ENCODE measurements around the gene SLC36A1.
"Not testable (repeated sequence)": the region's sequence is repeated elsewhere in the genome, so short reads cannot be mapped to it uniquely, and the experiment has no call there.

Gene SLC36A1

GRCh38 chr5:151447174-151448037 lies at the start of gene SLC36A1:
Gene SLC36A1 (plus strand): TSS chr5:151447603. CDS start chr5:151458793, 11,190 bp downstream.
- peak; percentile 94 for DNase-seq

- DNase-seq, result peak; percentile 77
Observed at GRCh38 chr5:151405334-151406160, 41.9 kb upstream of the SLC36A1 start.

DNA sequence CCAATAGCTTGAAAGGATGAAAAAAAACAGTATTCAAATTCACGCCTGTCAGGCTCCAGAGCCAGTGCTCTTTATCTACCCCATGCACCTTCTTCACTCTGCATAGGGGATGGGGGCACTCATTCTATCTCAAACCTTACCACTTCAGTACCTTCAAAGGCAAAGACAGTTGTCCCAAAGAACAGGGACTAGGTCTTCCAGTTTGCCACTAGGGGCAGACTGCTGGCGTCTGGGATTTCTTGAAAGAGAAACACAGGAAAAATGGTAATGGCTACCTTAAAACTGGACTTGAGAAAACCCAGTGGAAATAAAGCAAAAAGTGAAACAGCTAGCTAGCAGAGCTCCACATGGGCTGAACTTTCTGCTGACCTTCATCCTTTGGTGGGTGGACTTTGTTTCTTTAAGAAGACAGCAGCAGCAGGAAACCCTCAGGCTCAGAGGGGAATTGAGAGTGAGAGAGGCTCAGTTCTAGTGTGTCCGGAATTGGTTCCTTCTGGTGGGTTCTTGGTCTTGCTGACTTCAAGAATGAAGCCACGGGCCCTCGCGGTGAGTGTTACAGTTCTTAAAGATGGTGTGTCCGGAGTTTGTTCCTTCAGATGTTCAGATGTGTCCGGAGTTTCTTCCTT lies 41.0 kb upstream of the SLC36A1 start:
- peak; percentile 82 for DNase-seq

DNA sequence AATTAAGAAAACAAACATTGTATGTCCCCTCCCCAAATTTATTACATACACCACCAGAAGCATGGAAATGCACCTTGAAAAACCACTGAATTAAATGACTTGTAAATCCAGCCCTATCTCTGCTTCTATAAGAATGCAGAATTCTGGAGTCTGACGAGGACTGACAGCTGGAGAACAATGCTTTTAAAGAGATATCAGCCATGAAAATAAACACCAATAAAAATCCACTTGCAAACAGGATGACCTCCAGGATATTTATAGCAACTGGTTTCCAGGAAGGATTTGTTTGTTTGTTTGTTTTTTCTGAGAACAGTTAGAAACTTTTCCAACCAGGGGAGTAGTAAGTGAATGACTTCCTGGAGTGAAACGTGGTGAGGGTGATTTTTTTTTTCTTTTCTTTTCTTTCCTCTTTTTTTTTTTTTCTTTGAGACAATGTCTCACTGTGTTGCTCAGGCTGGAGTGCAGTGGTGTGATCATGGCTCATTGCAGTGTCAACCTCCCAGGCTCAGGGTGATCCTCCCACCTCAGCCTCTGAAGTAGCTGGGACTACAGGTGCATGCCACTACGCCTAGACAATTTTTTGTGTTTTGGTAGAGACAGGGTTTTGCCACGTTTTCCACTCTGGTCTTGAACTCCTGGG lies 38.7 kb upstream of the SLC36A1 start:
- no peak for DNase-seq

DNA sequence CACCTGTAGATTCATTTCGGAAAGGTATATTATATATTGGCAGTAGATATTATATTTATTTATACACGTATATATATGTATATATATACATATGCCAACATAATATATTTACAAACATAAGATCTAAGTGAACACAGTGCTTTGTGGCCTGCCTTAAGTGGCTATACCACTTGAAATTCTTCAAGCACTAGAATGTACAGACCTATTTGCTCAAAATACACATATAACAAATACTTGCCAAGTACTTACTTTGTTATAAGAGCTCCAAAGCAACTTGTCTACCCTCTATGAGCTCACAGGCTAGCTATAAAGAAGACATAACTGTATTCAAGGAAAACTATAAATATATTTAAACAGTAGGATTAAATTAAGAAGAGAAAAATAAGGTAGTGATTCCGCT lies 33.6 kb upstream of the SLC36A1 start:
- DNase-seq, result no peak

DNA sequence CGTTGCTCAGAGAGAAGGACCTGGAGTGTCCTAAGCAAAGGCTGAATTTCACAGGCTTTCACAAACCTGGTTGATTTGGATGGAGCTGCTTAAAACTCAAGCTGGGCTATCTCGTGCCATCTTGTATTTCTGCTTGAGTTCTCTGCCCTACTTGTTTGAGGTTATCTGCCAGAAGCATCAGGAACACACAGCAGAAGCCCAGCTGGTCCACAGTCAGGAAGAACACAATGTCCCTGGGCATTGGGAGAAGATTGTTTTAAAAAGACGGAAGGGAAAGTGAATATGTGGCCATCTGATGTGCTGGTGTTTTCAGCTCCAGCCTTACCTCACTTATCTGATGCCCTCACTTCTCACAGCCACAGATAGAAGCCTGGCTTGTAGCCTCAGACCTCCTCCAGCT lies 32.9 kb upstream of the SLC36A1 start:
- DNase-seq, result no peak

GRCh38 chr5:151417712-151418111 lies 29.7 kb upstream of the SLC36A1 start:
- no peak for DNase-seq

DNA sequence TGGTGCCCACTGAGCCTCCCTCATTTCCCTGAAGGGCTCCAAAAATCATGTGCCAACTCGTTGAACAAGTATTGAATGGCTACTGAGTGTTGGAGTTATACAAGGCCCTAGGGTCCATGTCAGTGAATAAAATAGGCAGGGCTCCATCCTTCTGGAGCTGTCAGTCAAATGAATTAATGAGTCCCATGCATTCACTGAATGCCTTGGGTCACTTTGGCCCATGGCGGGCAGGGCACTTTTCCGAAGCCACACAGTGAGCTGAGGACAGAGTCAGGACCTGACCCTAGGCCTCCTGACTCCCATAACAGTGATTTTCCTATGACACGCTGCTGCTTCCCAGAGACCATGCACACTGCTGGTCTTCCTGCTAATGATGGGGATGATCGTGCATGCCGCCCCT lies 27.3 kb upstream of the SLC36A1 start:
- no peak for DNase-seq

GRCh38 chr5:151424892-151425523 lies 22.4 kb upstream of the SLC36A1 start:
- no peak for DNase-seq

- not testable (repeated sequence) for DNase-seq
Observed at GRCh38 chr5:151426347-151426746, 21.1 kb upstream of the SLC36A1 start.

GRCh38 chr5:151427258-151427657 lies 20.1 kb upstream of the SLC36A1 start:
- DNase-seq, result no peak

DNA sequence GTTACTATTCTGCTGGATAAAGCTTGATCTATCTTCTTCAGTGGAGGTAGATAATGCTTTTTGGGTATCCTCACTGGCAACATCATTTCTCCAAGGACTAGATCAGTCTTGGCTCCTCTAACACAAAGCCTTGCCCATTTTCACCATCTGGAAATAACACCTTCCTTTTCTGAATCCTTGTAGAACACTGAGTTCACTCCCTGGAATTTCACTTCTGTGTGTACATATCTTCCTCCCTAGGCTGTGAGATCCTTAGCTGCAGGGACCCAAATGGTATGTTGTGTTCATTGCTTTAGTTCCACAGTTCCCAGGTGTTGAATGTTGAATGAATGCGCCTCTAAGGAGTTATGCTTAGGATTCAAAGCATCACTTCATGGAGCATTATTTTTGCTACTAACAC lies 16.7 kb upstream of the SLC36A1 start:
- no peak for DNase-seq

DNA sequence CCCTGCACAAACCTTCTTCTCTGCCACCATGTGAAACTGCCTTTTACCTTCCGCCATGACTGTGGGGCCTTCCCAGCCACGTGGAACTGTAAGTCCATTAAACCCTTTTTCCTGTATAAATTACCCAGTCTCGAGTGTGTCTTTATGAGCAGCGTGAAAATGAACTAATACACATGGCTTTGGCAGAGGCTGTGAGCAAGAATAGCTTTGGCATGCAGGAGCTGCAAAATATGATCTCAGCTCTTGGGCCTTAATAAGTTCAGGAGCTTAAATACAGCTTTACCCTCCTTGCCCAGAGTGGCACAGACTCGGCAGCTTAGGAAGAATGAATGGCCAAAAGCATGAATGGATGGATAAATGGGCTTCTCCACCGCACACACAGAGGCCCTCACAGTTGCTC lies 15.7 kb upstream of the SLC36A1 start:
- no peak for DNase-seq

DNA sequence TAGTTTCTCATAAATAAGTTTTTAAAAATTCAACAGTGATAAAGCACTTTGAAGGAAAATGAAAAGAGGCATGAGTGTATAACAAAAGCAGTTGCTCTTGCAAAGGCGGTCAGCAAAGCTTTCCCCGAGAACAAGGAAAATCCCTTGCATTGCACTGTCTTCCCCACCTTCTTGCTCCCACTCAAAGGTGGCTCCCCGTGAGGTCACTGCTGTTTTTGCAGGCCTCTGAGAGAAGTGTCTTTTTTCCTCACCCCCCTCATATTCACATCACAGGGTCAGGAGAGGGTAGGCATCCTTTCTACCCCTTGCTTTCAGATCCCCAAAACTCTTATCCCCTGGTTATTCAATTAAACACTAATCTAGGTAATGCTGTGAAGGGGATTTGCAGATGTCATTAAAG lies 15.2 kb upstream of the SLC36A1 start:
- no peak for DNase-seq

DNA sequence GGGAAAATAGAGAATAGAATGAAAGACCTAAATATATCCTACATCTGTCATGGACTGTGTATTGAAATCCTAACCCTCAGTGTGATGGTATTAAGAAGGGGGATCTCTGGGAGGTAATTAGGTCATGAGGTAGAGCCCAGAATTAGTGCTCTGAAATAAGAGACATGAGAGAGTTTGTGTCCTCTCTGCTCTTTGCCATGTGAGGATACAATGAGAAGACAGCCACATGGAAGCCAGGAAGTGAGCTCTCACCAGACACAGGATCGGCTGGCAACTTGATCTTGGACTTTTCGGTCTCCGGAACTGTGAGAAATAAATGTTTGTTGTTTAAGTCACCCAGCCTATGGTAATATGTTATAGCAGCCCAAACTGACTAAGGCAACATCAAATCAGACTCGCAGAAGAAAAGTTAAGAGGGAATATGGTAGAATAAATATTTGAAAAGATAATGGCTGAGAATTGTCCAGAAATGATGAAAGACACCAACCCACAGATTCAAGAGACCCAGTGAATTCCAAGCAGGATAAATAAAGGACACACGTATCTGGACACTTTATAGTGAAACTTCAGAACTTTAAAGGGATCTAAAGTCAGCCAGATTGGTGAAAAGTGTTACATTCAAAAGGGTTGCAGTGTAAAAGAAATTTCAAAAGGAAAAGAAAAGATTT lies 12.7 kb upstream of the SLC36A1 start:
- DNase-seq, result no peak

- peak; percentile 71 for DNase-seq
Observed at GRCh38 chr5:151448038-151448985, 909 bp downstream of the SLC36A1 start.

DNA sequence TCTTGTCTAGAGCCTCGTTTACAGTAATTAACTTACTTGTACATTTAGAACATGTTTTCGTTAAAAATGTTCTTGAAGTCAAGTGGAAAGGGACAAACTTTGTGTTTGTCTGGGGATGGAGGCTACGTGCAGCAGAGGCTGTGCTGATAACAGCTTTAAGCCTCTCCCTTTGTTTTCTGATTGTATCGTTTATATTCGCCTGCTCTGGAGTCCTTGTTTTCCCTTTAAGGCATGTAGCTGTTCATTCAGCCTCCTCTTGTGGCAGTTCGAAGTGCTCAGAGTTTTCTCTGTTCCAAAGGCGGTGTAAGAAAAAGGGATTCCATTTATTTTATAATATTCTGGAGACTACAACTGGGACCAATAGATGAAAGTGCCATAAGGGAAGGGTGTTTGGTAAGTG lies 1.9 kb downstream of the SLC36A1 start:
- DNase-seq, result peak; percentile 48

DNA sequence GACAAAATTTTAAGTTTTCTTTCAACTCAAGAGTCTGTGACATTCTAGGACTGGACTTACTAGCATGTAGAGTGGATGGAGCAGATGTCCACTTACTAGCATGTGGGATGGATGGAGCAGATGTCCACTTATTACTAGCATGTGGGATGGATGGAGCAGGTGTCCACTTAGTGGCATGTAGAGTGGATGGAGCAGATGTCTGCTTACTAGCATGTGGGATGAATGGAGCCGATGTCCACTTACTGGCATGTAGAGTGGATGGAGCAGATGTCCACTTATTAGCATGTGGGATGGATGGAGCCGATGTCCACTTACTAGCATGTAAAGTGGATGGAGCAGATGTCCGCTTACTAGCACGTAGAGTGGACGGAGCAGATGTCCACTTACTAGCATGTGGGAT lies 2.4 kb downstream of the SLC36A1 start:
- DNase-seq, result no peak

GRCh38 chr5:151450605-151451004 lies 3.2 kb downstream of the SLC36A1 start:
- DNase-seq, result no peak

GRCh38 chr5:151451626-151452520 lies 4.5 kb downstream of the SLC36A1 start:
- DNase-seq, result no peak
